ENCODE data around the gene COL23A1. TPM values are rescaled to one million over a fixed set of nuclear protein-coding genes. Genes with fewer than 3 reads are reported as not detected.

The COL23A1 gene
- total RNA-seq, 1 donor from 2014 or later = 2.0 TPM

GRCh38 chr5:178436326-178436940 is 153.8 kb downstream of the COL23A1 start:
- no peaks in the 10 kb centered on the region for H3K9me3 ChIP-seq
- H3K4me3 ChIP-seq = no peak overlapping the region
- no peak for DNase-seq
- intact Hi-C loops (cut with DNase I) = no loop called here
- no peak for ATAC-seq
- no peaks in the 10 kb centered on the region for H3K36me3 ChIP-seq
- TF ChIP-seq CTCF (IDR thresholded peaks at IDR 0.05) = no peak
- H3K27ac ChIP-seq = no peak overlapping the region
- H3K27me3 ChIP-seq = no peaks in the 10 kb centered on the region
- no peaks in the 10 kb centered on the region for H3K4me1 ChIP-seq

- Histone ChIP-seq H3K4me1 (no peaks in the 10 kb centered on the region), H3K36me3 (no peaks in the 10 kb centered on the region), H3K27me3 (no peaks in the 10 kb centered on the region), H3K4me3 (no peak overlapping the region), H3K27ac (no peak overlapping the region), H3K9me3 (no peaks in the 10 kb centered on the region)
- DNase-seq (no peak), ATAC-seq (no peak)
- intact Hi-C loops (cut with DNase I) = no loop called here
- no peak for TF ChIP-seq CTCF (IDR thresholded peaks at IDR 0.05)
Observed at GRCh38 chr5:178435321-178436238, 154.6 kb downstream of the COL23A1 start.

- no peak for TF ChIP-seq CTCF (IDR thresholded peaks at IDR 0.05)
- Histone ChIP-seq H3K36me3 (no peaks in the 10 kb centered on the region), H3K4me1 (no peaks in the 10 kb centered on the region), H3K9me3 (no peaks in the 10 kb centered on the region), H3K27me3 (no peaks in the 10 kb centered on the region), H3K4me3 (no peak overlapping the region), H3K27ac (no peak overlapping the region)
- intact Hi-C loops (cut with DNase I) = no loop called here
- DNase-seq (no peak), ATAC-seq (peak; percentile 31)
Observed at GRCh38 chr5:178434851-178435250, 155.3 kb downstream of the COL23A1 start.

- H3K9me3 ChIP-seq = no peaks in the 10 kb centered on the region
- H3K27me3 ChIP-seq = no peaks in the 10 kb centered on the region
- H3K4me1 ChIP-seq = peaks cover 2% of the 10 kb centered on the region
- no peaks in the 10 kb centered on the region for H3K36me3 ChIP-seq
- ATAC-seq = no peak
- intact Hi-C loops (cut with DNase I) = no loop called here
- no peak for DNase-seq
- H3K27ac ChIP-seq = no peak overlapping the region
- H3K4me3 ChIP-seq = no peak overlapping the region
- no peak for TF ChIP-seq CTCF (IDR thresholded peaks at IDR 0.05)
Observed at GRCh38 chr5:178434016-178434761, 156.0 kb downstream of the COL23A1 start.

GRCh38 chr5:178433273-178433775 is 156.9 kb downstream of the COL23A1 start:
- DNase-seq = no peak
- Histone ChIP-seq H3K36me3 (no peaks in the 10 kb centered on the region), H3K4me1 (peaks cover 6% of the 10 kb centered on the region), H3K27ac (no peak overlapping the region), H3K4me3 (no peak overlapping the region), H3K27me3 (no peaks in the 10 kb centered on the region), H3K9me3 (no peaks in the 10 kb centered on the region)
- intact Hi-C loops (cut with DNase I) = no loop called here
- TF ChIP-seq CTCF (IDR thresholded peaks at IDR 0.05) = no peak
- ATAC-seq = no peak
